Measurements from ENCODE around the gene RASA4B.
"Not testable (repeated sequence)": the region's sequence is repeated elsewhere in the genome, so short reads cannot be mapped to it uniquely, and the experiment has no call there.

GRCh38 chr7:102479982-102480637 is 37.5 kb downstream of the RASA4B start:
- not testable (repeated sequence) for TF ChIP-seq POLR2A (IDR thresholded peaks at IDR 0.05; ENCODE audit: low read length); GATA1 (IDR thresholded peaks at IDR 0.05; ENCODE audit: low read depth, low read length)

All from erythroblast (primary cell).